SK-N-SH treated with all-trans-retinoic acid at 6 μM for 48 hours (cell line): ENCODE results near the gene TMEM30A.

ENCODE experiments used
- ATAC-seq: fragments of 200-7000 bp; cut with Tn5 transposase; 3 replicates; pipeline ENCODE4 v1.9.1; 2020; ENCODE audit warnings: mild to moderate bottlenecking, moderate library complexity
- BACH2 ChIP-seq: fragments of 250-450 bp; sonication (Bioruptor Pico); IDR thresholded peaks from 2 replicates; pipeline ENCODE4 v1.9.0; 2021; ENCODE audit warnings: mild to moderate bottlenecking, borderline replicate concordance
- CSDC2 ChIP-seq: fragments of 250-450 bp; sonication (Bioruptor Pico); IDR thresholded peaks from 2 replicates; pipeline ENCODE4 v1.5.0; 2020; ENCODE audit warnings: mild to moderate bottlenecking, moderate library complexity
- ESRRG ChIP-seq: fragments of 250-450 bp; sonication (Bioruptor Pico); IDR thresholded peaks from 2 replicates; pipeline ENCODE4 v1.6.1; 2021; ENCODE audit warnings: mild to moderate bottlenecking
- GLIS3 ChIP-seq: fragments of 250-450 bp; sonication (Bioruptor Pico); IDR thresholded peaks from 2 replicates; pipeline ENCODE4 v1.5.0; 2020; ENCODE audit warnings: mild to moderate bottlenecking, moderate library complexity
- ISL1 ChIP-seq: fragments of 250-450 bp; sonication (Bioruptor Pico); IDR thresholded peaks from 2 replicates; pipeline ENCODE4 v2.1.2; 2022; ENCODE audit warnings: mild to moderate bottlenecking, moderate library complexity
- RARB ChIP-seq: fragments of 250-450 bp; sonication (Bioruptor Pico); IDR thresholded peaks from 2 replicates; pipeline ENCODE4 v1.8.0; 2021; ENCODE audit warnings: mild to moderate bottlenecking, moderate library complexity
- SNAI2 ChIP-seq: fragments of 250-450 bp; sonication (Bioruptor Pico); IDR thresholded peaks from 2 replicates; pipeline ENCODE4 v1.5.0; 2020; ENCODE audit warnings: mild to moderate bottlenecking, moderate library complexity
- TCF4 ChIP-seq: fragments of 250-450 bp; sonication (Bioruptor Pico); IDR thresholded peaks from 2 replicates; pipeline ENCODE4 v1.8.0; 2021; ENCODE audit warnings: mild to moderate bottlenecking, moderate library complexity, borderline replicate concordance
- ZC3H10 ChIP-seq: fragments of 250-450 bp; sonication (Bioruptor Pico); IDR thresholded peaks from 2 replicates; pipeline ENCODE4 v1.5.1; 2021; ENCODE audit warnings: mild to moderate bottlenecking, moderate library complexity
- ZFP3 ChIP-seq: fragments of 250-450 bp; sonication (Bioruptor Pico); IDR thresholded peaks from 2 replicates; pipeline ENCODE4 v1.5.0; 2020; ENCODE audit warnings: mild to moderate bottlenecking, moderate library complexity
- ZFP30 ChIP-seq: fragments of 450-650 bp; formaldehyde crosslinking; IDR thresholded peaks from 2 replicates; pipeline ENCODE4 v1.5.0; 2022; ENCODE audit warnings: mild to moderate bottlenecking, moderate library complexity
- ZNF565 ChIP-seq: fragments of 450-650 bp; formaldehyde crosslinking; conservative IDR thresholded peaks from 2 replicates; pipeline ENCODE4 v1.5.0; 2020; ENCODE audit warnings: low read depth, mild to moderate bottlenecking, moderate library complexity
- ZNF70 ChIP-seq: fragments of 450-650 bp; formaldehyde crosslinking; IDR thresholded peaks from 2 replicates; pipeline ENCODE4 v1.5.0; 2020; ENCODE audit warnings: mild to moderate bottlenecking, moderate library complexity
- ZNF8 ChIP-seq: fragments of 450-650 bp; formaldehyde crosslinking; IDR thresholded peaks from 2 replicates; pipeline ENCODE4 v1.5.0; 2020; ENCODE audit warnings: mild to moderate bottlenecking, moderate library complexity
- TF ChIP-seq, protein P1 (sequence below): fragments of 250-450 bp; sonication (Bioruptor Pico); IDR thresholded peaks from 2 replicates; pipeline ENCODE4 v1.8.0; 2020; ENCODE audit warnings: mild to moderate bottlenecking, moderate library complexity, borderline replicate concordance
- TF ChIP-seq, protein P2 (sequence below): fragments of 250-450 bp; sonication (Bioruptor Pico); IDR thresholded peaks from 2 replicates; pipeline ENCODE4 v1.5.0; 2020; ENCODE audit warnings: mild to moderate bottlenecking, moderate library complexity
- TF ChIP-seq, protein P3 (sequence below): fragments of 250-450 bp; sonication (Bioruptor Pico); IDR thresholded peaks from 2 replicates; pipeline ENCODE4 v1.5.1; 2021; ENCODE audit warnings: mild to moderate bottlenecking, moderate library complexity
- TF ChIP-seq, protein P4 (sequence below): fragments of 250-450 bp; sonication (Bioruptor Pico); IDR thresholded peaks from 2 replicates; pipeline ENCODE4 v1.5.1; 2020; ENCODE audit warnings: low read depth, mild to moderate bottlenecking, moderate library complexity
- TF ChIP-seq, protein P5 (sequence below): fragments of 250-450 bp; sonication (Bioruptor Pico); IDR thresholded peaks from 2 replicates; pipeline ENCODE4 v1.8.0; 2021; ENCODE audit warnings: low read depth, mild to moderate bottlenecking, moderate library complexity, borderline replicate concordance

TMEM30A gene

DNA sequence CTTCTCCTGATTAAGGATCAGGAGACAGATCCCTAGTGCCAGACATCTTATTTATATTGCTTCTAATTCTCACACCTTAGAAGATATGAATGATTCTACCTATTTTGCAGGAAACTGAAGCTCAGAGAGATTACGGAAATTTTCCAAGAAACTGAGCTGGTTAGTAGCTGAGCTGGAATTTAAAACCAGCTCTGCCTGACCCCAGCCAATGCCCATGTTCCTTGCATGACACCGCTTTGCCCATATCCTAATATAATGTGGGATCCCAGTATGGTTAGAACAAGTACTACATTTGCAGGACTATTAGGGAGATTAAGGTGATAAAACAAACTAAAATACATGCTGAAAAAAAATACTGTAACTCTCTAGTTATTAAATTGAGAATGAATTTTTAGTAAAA, 1.9 kb downstream of the TMEM30A start:
- no peak for ATAC-seq
- TF ChIP-seq ZFP30 (CRISPR knock-in tag) = no peak

DNA sequence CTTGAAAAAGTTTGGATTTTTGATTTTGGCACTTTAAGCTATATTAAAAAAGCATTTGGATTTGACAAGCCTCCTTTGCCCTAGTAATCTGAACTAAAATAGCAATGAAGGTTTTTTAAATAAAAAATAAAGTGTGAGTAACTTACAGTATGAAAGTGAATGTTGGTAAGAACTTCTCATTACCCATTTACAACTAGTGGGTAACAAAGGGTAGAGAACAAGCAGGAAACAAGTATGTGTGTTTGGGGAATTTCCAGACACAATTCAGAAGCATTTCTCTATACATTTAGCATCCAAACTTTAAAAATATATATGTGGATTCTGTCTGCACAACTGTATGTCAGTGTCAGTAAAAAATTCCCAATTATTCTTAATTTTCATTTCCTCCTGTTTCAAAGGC, 2.9 kb downstream of the TMEM30A start:
- no peak for ATAC-seq
- no peak for TF ChIP-seq TCF4 (CRISPR knock-in tag)
- no peak for TF ChIP-seq GLIS3 (CRISPR knock-in tag)

DNA sequence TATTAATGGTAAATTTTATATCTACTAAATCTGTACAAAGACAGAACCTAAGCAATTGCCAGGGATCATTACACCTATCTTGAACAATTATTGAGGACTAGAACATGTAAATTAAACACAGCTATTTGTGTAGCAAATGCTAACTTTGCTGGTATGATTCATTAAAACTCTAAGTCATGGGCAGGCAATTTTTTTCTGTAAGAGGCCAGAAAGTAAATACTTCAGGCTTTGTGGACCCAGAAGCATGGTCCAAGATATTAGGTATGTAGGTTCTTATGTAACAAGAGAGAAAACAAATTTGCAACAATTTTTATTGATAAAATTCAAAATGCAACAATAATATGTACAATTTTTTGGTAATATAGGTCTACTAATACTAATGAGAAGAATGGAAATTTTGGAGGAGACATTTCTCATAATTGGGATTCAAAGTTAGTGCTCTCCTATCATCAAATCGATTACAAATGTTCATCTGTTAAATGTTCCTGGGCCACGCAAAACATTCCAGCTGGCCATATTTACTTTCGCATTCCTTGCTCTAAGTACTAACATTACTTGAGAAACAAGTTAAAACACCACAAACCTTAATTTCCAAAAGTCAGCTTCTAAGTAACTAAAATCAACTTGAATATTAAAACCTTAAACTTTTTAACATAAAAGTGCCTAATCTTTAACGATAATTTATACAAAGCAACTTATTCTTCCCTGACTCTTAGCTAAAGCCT, 4.3 kb downstream of the TMEM30A start:
- no peak for ATAC-seq
- TF ChIP-seq SNAI2 (CRISPR knock-in tag) (no peak), BACH2 (no peak), ZNF565 (CRISPR knock-in tag) (no peak), CSDC2 (CRISPR knock-in tag) (no peak), ISL1 (CRISPR knock-in tag) (no peak)
- TF ChIP-seq, all 23 proteins: peak for 0

DNA sequence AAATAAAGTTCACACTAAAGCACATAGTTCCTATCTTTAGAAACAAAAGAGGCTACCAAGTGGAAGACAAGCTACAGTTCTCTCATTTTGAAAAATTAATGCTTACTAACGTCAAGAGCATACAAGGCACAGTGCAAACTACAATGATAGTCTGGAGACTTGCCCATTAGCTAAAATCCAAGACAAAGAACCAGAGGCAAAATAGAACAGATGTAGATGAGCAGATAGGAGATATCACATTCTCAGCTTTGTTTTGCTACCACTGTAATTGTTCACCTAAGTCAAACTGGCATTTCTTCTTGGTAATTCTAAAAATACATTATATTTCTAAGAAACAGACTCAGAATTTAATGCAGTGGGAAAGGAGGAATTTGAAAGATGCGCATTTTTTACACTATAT, 5.2 kb downstream of the TMEM30A start:
- no peak for ATAC-seq
- TF ChIP-seq ZC3H10 (CRISPR knock-in tag) (no peak), SNAI2 (CRISPR knock-in tag) (no peak), ISL1 (CRISPR knock-in tag) (no peak), ZNF565 (CRISPR knock-in tag) (no peak), ESRRG (CRISPR knock-in tag) (no peak), ZFP3 (CRISPR knock-in tag) (no peak), CSDC2 (CRISPR knock-in tag) (no peak), ZNF70 (CRISPR knock-in tag) (no peak), RARB (no peak), ZFP30 (CRISPR knock-in tag) (no peak), GLIS3 (CRISPR knock-in tag) (no peak), ZNF8 (no peak), TCF4 (CRISPR knock-in tag) (peak; percentile 75; the same call in 1 of the 2 replicates)
- TF ChIP-seq, protein P1, sequence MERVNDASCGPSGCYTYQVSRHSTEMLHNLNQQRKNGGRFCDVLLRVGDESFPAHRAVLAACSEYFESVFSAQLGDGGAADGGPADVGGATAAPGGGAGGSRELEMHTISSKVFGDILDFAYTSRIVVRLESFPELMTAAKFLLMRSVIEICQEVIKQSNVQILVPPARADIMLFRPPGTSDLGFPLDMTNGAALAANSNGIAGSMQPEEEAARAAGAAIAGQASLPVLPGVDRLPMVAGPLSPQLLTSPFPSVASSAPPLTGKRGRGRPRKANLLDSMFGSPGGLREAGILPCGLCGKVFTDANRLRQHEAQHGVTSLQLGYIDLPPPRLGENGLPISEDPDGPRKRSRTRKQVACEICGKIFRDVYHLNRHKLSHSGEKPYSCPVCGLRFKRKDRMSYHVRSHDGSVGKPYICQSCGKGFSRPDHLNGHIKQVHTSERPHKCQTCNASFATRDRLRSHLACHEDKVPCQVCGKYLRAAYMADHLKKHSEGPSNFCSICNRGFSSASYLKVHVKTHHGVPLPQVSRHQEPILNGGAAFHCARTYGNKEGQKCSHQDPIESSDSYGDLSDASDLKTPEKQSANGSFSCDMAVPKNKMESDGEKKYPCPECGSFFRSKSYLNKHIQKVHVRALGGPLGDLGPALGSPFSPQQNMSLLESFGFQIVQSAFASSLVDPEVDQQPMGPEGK (CRISPR knock-in tag) = no peak
- TF ChIP-seq, protein P2, sequence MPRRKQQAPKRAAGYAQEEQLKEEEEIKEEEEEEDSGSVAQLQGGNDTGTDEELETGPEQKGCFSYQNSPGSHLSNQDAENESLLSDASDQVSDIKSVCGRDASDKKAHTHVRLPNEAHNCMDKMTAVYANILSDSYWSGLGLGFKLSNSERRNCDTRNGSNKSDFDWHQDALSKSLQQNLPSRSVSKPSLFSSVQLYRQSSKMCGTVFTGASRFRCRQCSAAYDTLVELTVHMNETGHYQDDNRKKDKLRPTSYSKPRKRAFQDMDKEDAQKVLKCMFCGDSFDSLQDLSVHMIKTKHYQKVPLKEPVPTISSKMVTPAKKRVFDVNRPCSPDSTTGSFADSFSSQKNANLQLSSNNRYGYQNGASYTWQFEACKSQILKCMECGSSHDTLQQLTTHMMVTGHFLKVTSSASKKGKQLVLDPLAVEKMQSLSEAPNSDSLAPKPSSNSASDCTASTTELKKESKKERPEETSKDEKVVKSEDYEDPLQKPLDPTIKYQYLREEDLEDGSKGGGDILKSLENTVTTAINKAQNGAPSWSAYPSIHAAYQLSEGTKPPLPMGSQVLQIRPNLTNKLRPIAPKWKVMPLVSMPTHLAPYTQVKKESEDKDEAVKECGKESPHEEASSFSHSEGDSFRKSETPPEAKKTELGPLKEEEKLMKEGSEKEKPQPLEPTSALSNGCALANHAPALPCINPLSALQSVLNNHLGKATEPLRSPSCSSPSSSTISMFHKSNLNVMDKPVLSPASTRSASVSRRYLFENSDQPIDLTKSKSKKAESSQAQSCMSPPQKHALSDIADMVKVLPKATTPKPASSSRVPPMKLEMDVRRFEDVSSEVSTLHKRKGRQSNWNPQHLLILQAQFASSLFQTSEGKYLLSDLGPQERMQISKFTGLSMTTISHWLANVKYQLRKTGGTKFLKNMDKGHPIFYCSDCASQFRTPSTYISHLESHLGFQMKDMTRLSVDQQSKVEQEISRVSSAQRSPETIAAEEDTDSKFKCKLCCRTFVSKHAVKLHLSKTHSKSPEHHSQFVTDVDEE (CRISPR knock-in tag) = peak; percentile 59; the same call in 1 of the 2 replicates
- TF ChIP-seq, protein P3, sequence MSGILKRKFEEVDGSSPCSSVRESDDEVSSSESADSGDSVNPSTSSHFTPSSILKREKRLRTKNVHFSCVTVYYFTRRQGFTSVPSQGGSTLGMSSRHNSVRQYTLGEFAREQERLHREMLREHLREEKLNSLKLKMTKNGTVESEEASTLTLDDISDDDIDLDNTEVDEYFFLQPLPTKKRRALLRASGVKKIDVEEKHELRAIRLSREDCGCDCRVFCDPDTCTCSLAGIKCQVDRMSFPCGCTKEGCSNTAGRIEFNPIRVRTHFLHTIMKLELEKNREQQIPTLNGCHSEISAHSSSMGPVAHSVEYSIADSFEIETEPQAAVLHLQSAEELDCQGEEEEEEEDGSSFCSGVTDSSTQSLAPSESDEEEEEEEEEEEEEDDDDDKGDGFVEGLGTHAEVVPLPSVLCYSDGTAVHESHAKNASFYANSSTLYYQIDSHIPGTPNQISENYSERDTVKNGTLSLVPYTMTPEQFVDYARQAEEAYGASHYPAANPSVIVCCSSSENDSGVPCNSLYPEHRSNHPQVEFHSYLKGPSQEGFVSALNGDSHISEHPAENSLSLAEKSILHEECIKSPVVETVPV (CRISPR knock-in tag) = no peak

DNA sequence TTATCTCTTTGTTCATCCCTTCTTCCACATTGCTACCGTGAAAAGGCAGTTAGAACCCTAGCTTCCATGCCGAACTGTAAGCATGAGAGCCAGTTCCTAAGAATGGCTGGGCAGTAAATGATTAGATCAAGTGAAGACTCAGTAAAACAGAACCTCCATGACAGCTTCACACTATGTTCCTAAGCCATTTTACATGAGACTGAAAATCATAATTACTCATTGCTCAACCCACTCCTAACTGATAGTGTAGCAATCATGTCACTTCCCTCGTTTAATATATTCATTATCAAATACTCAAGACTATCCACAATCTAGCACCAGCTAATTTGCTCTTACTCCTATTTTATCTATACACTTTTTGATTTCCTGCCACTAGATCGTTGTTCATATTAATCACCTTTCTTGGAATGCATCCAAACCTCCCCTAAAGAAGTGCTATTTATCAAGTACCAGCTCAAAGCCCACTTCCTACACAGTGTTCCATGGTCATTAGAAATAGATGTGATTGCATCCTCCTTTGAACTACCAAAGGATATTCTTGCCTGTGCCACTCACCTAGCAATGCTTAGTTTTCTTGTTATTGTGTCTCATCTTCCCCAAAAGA, 6.0 kb downstream of the TMEM30A start:
- no peak for ATAC-seq
- TF ChIP-seq BACH2 (no peak), CSDC2 (CRISPR knock-in tag) (no peak), ZNF70 (CRISPR knock-in tag) (no peak), GLIS3 (CRISPR knock-in tag) (no peak), ZC3H10 (CRISPR knock-in tag) (no peak)
- TF ChIP-seq, protein P3 (CRISPR knock-in tag) = no peak
- TF ChIP-seq, protein P4, sequence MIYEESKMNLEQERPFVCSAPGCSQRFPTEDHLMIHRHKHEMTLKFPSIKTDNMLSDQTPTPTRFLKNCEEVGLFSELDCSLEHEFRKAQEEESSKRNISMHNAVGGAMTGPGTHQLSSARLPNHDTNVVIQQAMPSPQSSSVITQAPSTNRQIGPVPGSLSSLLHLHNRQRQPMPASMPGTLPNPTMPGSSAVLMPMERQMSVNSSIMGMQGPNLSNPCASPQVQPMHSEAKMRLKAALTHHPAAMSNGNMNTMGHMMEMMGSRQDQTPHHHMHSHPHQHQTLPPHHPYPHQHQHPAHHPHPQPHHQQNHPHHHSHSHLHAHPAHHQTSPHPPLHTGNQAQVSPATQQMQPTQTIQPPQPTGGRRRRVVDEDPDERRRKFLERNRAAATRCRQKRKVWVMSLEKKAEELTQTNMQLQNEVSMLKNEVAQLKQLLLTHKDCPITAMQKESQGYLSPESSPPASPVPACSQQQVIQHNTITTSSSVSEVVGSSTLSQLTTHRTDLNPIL = no peak
- TF ChIP-seq, protein P5, sequence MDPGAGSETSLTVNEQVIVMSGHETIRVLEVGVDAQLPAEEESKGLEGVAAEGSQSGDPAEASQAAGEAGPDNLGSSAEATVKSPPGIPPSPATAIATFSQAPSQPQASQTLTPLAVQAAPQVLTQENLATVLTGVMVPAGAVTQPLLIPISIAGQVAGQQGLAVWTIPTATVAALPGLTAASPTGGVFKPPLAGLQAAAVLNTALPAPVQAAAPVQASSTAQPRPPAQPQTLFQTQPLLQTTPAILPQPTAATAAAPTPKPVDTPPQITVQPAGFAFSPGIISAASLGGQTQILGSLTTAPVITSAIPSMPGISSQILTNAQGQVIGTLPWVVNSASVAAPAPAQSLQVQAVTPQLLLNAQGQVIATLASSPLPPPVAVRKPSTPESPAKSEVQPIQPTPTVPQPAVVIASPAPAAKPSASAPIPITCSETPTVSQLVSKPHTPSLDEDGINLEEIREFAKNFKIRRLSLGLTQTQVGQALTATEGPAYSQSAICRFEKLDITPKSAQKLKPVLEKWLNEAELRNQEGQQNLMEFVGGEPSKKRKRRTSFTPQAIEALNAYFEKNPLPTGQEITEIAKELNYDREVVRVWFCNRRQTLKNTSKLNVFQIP (CRISPR knock-in tag) = no peak
